Effector memory CD4-positive, alpha-beta T cell (primary cell): ENCODE results near the gene BTNL3.
"Not testable (repeated sequence)": the region's sequence is repeated elsewhere in the genome, so short reads cannot be mapped to it uniquely, and the experiment has no call there.

Experiments
- DNase-seq, 3 donors: peaks; one replicate each; pipeline ENCODE4 v3.0.0-alpha.2; 2020
- H3K27ac ChIP-seq: 2 replicates; pipeline ENCODE4 v1.7.0; 2013; ENCODE audit warnings: mild to moderate bottlenecking, low read length, moderate library complexity; ENCODE audit not compliant: insufficient read depth, poor library complexity, severe bottlenecking
- H3K27me3 ChIP-seq: replicated peaks from 2 replicates; pipeline ENCODE4 v1.7.0; 2013; ENCODE audit warnings: mild to moderate bottlenecking, low read length; ENCODE audit not compliant: insufficient read depth, control insufficient read depth, poor library complexity, severe bottlenecking
- H3K36me3 ChIP-seq: 2 replicates; pipeline ENCODE4 v1.7.0; 2013; ENCODE audit warnings: mild to moderate bottlenecking, low read length, moderate library complexity; ENCODE audit not compliant: control insufficient read depth, insufficient read depth
- H3K4me1 ChIP-seq: 2 replicates; pipeline ENCODE4 v1.7.0; 2013; ENCODE audit warnings: low read length, mild to moderate bottlenecking; ENCODE audit not compliant: control insufficient read depth, insufficient read depth, poor library complexity, severe bottlenecking
- H3K4me3 ChIP-seq: 2 replicates; pipeline ENCODE4 v1.7.0; 2013; ENCODE audit warnings: low read length, low read depth, mild to moderate bottlenecking; ENCODE audit not compliant: insufficient read depth, poor library complexity, severe bottlenecking
- H3K9me3 ChIP-seq: 2 replicates; pipeline ENCODE4 v1.7.0; 2013; ENCODE audit warnings: mild to moderate bottlenecking, low read length, moderate library complexity; ENCODE audit not compliant: control insufficient read depth

BTNL3 gene

GRCh38 chr5:180977852-180978251 is 10.8 kb upstream of the BTNL3 start:
- no peak for DNase-seq
- H3K27ac ChIP-seq, result no peak overlapping the region
- H3K27me3 ChIP-seq, result no peaks in the 10 kb centered on the region
- H3K9me3 ChIP-seq, result no peaks in the 10 kb centered on the region
- H3K4me3 ChIP-seq, result no peak overlapping the region
- no peaks in the 10 kb centered on the region for H3K4me1 ChIP-seq
- no peaks in the 10 kb centered on the region for H3K36me3 ChIP-seq

- no peak for DNase-seq
- H3K9me3 ChIP-seq, result no peaks in the 10 kb centered on the region
Observed at GRCh38 chr5:180982008-180982741, 6.5 kb upstream of the BTNL3 start.

GRCh38 chr5:180988016-180988415 is 630 bp upstream of the BTNL3 start:
- H3K36me3 ChIP-seq, result no peaks in the 10 kb centered on the region
- H3K4me1 ChIP-seq, result no peaks in the 10 kb centered on the region
- no peaks in the 10 kb centered on the region for H3K9me3 ChIP-seq
- H3K4me3 ChIP-seq, result no peak overlapping the region
- H3K27me3 ChIP-seq, result no peaks in the 10 kb centered on the region
- no peak overlapping the region for H3K27ac ChIP-seq
- DNase-seq, result no peak

More at GRCh38 chr5:180982008-180982741, 6.5 kb upstream of the BTNL3 start:
- Histone ChIP-seq H3K27me3 (no peaks in the 10 kb centered on the region), H3K4me3 (no peak overlapping the region), H3K36me3 (no peaks in the 10 kb centered on the region), H3K27ac (no peak overlapping the region), H3K4me1 (no peaks in the 10 kb centered on the region)

GRCh38 chr5:180990086-180990881 is 1.6 kb downstream of the BTNL3 start:
- DNase-seq, result no peak
- no peaks in the 10 kb centered on the region for H3K9me3 ChIP-seq
- H3K4me3 ChIP-seq, result no peak overlapping the region
- no peak overlapping the region for H3K27ac ChIP-seq
- H3K27me3 ChIP-seq, result no peaks in the 10 kb centered on the region
- no peaks in the 10 kb centered on the region for H3K36me3 ChIP-seq
- no peaks in the 10 kb centered on the region for H3K4me1 ChIP-seq

- no peaks in the 10 kb centered on the region for H3K36me3 ChIP-seq
Observed at GRCh38 chr5:180990882-180991242, 2.2 kb downstream of the BTNL3 start.

GRCh38 chr5:181001947-181002346 is 13.3 kb downstream of the BTNL3 start:
- H3K4me3 ChIP-seq, result no peak overlapping the region
- no peaks in the 10 kb centered on the region for H3K9me3 ChIP-seq
- no peak overlapping the region for H3K27ac ChIP-seq
- no peaks in the 10 kb centered on the region for H3K27me3 ChIP-seq
- H3K4me1 ChIP-seq, result no peaks in the 10 kb centered on the region
- no peak for DNase-seq
- no peaks in the 10 kb centered on the region for H3K36me3 ChIP-seq

More at GRCh38 chr5:180990882-180991242, 2.2 kb downstream of the BTNL3 start:
- Histone ChIP-seq H3K4me1 (no peaks in the 10 kb centered on the region), H3K27me3 (no peaks in the 10 kb centered on the region), H3K9me3 (no peaks in the 10 kb centered on the region), H3K4me3 (no peak overlapping the region), H3K27ac (no peak overlapping the region)
- no peak for DNase-seq

GRCh38 chr5:181005791-181006190 is 17.1 kb downstream of the BTNL3 start:
- H3K27ac ChIP-seq, result no peak overlapping the region
- no peaks in the 10 kb centered on the region for H3K9me3 ChIP-seq
- no peaks in the 10 kb centered on the region for H3K27me3 ChIP-seq
- H3K36me3 ChIP-seq, result no peaks in the 10 kb centered on the region
- DNase-seq, result no peak
- H3K4me3 ChIP-seq, result no peak overlapping the region
- no peaks in the 10 kb centered on the region for H3K4me1 ChIP-seq

- no peaks in the 10 kb centered on the region for H3K4me1 ChIP-seq
- H3K9me3 ChIP-seq, result no peaks in the 10 kb centered on the region
- no peaks in the 10 kb centered on the region for H3K27me3 ChIP-seq
- H3K4me3 ChIP-seq, result no peak overlapping the region
- no peak overlapping the region for H3K27ac ChIP-seq
- H3K36me3 ChIP-seq, result no peaks in the 10 kb centered on the region
- DNase-seq, result no peak
Observed at GRCh38 chr5:181008136-181008535, 19.5 kb downstream of the BTNL3 start.

- not testable (repeated sequence) for H3K27ac ChIP-seq, DNase-seq, H3K4me1 ChIP-seq, H3K36me3 ChIP-seq, H3K4me3 ChIP-seq, H3K27me3 ChIP-seq, H3K9me3 ChIP-seq
Observed at GRCh38 chr5:181010018-181010417, 21.4 kb downstream of the BTNL3 start.

- not testable (repeated sequence) for H3K4me1 ChIP-seq, H3K4me3 ChIP-seq, H3K27ac ChIP-seq, H3K36me3 ChIP-seq, DNase-seq, H3K27me3 ChIP-seq, H3K9me3 ChIP-seq
Observed at GRCh38 chr5:181014654-181015053, 26.0 kb downstream of the BTNL3 start.
